Measurements from ENCODE around the gene ATG5.
A peak's percentile ranks its signal among the peaks of the same experiment; 100 is the strongest.

The ATG5 gene

DNA sequence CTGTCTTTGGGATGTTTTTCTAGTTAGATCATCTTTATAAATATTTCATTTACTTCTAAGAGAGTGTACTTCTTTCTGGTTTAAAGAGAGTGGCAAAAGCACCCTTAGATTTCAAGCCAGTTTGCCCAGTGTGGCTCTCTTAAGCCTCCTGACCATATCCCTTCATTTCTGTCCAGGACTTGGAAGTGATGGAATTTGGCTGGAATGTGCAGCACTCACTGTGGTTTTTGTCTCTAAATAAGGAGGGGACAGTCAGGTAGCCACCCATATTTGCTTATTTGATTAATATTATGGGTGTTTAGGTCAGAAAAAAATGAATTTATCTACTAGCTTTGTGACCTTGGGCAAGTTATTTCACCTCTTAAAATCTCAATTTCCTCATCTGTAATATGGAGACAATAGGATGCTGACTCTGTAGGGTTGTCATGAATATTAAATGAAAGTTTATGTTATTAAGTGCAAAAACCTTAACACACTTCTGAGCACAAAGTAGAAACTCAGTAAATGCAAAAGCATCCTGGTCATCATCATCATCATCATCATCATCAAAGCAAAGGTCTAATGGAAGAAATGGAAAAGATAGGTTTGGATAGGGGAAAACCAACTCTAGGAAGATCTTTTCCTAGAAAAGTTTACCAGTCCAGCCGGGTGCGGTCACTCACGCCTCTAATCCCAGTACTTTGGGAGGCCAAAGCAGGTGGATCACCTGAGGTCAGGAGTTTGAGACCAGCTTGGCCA lies 38.0 kb upstream of the ATG5 start:
- no peak overlapping the region for H3K27ac ChIP-seq
- ChIA-PET POLR2A (ENCODE audit: low non-redundant PET) (no interaction called here), CTCF (no interaction called here)
- TF ChIP-seq, protein P1, sequence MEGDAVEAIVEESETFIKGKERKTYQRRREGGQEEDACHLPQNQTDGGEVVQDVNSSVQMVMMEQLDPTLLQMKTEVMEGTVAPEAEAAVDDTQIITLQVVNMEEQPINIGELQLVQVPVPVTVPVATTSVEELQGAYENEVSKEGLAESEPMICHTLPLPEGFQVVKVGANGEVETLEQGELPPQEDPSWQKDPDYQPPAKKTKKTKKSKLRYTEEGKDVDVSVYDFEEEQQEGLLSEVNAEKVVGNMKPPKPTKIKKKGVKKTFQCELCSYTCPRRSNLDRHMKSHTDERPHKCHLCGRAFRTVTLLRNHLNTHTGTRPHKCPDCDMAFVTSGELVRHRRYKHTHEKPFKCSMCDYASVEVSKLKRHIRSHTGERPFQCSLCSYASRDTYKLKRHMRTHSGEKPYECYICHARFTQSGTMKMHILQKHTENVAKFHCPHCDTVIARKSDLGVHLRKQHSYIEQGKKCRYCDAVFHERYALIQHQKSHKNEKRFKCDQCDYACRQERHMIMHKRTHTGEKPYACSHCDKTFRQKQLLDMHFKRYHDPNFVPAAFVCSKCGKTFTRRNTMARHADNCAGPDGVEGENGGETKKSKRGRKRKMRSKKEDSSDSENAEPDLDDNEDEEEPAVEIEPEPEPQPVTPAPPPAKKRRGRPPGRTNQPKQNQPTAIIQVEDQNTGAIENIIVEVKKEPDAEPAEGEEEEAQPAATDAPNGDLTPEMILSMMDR (conservative IDR thresholded peaks at IDR 0.05; ENCODE audit: low read depth), result no peak
- no peak for DNase-seq (ENCODE audit: low spot score)

DNA sequence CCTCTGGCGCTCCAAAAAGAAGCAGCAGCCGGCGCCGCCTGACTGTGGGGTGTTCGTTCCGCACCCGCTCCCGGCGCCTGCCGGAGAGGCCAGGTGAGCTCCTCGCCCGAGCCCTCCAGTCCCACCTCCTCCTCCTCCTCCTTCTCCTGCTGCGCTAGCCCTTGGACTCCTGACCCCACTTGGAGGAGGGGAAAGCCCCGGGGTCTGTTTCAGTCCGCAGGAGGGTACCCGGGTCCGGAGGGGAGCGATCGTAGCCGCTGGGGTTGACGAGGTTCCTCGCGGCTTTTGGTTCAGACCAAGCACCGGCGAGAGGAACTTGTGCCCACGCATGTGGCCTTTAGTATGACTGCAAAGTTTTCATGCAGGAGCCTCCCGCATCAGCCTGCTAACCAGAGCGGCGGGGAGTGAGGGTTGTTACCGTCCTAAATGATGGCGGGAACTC lies 35.5 kb upstream of the ATG5 start:
- peak; percentile 34 for DNase-seq (ENCODE audit: low spot score)
- no peak overlapping the region for H3K27ac ChIP-seq
- ChIA-PET POLR2A (ENCODE audit: low non-redundant PET) (no interaction called here), CTCF (interaction anchor here (0.6 to 2.3 kb wide), 22 partner anchors 10 to 1507 kb away, joined by 3 to 22 read pairs (median 4); no protein-coding TSS in a partner anchor)
- TF ChIP-seq, protein P1 (conservative IDR thresholded peaks at IDR 0.05; ENCODE audit: low read depth), result no peak

DNA sequence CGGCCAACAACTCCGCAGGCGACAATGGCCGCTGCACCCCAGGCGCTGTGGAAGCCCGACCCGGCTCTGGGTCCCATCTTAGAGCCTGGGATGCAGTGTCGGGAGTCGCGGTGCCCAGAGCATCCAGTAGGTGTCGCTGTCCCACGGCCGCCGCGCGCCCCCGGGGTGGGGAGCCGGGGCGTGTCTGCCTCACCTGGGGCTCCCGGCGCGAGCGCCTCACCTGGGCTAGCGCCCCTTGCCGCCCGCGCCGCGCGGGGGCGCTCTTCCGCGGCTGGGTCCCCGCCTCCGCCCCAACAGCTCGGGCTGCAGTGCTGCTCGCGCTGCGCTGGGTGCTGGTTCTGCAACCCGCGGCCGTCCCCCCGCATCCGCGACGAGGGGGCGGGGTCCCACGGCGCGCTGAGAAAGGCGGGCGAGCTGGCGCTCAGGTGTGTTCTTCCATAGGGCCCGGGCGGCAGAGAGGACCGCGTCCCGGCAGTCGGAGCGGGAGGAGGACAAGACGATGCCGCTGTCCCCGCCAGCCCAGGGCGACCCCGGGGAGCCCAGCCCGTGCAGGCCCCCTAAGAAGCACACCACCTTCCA lies 34.9 kb upstream of the ATG5 start, which contains the start of gene CRYBG1:
CRYBG1 (plus strand) TSS at position 308 of the 579 bp plus-strand sequence; CDS start at position 500, 192 bp downstream.
- CTCF ChIA-PET, result interaction anchor here (0.6 to 2.3 kb wide), 24 partner anchors 10 to 1508 kb away, joined by 3 to 22 read pairs (median 4); no protein-coding TSS in a partner anchor

DNA sequence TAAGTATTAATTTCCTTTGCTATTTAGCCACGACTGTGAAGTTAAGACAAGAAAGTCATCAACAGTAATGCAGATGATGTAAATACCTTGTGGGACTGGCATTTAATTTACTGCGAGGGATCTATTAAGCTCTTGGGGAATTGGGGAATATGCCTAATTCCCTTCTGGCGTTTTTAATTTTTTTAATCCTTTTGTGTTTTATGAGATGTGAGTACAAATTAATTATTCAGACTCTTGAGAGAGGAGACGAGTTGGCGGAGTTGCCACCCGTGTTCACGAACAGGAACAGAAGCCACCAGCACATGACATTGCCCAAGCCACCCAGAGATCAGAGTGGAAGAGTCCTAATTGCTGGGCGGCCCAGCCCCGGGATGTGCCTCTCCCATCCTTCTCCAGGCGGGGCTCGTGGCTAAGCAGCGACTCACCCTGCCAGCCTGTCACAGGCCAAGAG lies 34.4 kb upstream of the ATG5 start:
- TF ChIP-seq, protein P1 (conservative IDR thresholded peaks at IDR 0.05; ENCODE audit: low read depth), result no peak
- ChIA-PET CTCF (interaction anchor here (0.6 to 2.3 kb wide), 12 partner anchors 11 to 1477 kb away, joined by 3 to 22 read pairs (median 4); no protein-coding TSS in a partner anchor), POLR2A (ENCODE audit: low non-redundant PET) (no interaction called here)
- H3K27ac ChIP-seq, result no peak overlapping the region
- no peak for DNase-seq (ENCODE audit: low spot score)

More for the DNA sequence above, 34.9 kb upstream of the ATG5 start, which contains the start of gene CRYBG1:
- POLR2A ChIA-PET (ENCODE audit: low non-redundant PET), result no interaction called here
- peak; percentile 91 for DNase-seq (ENCODE audit: low spot score)
- H3K27ac ChIP-seq, result no peak within 1 kb of the TSS
- TF ChIP-seq, protein P1 (conservative IDR thresholded peaks at IDR 0.05; ENCODE audit: low read depth), result peak; percentile 97

GRCh38 chr6:106356378-106356777 lies 30.8 kb upstream of the ATG5 start:
- ChIA-PET POLR2A (ENCODE audit: low non-redundant PET) (no interaction called here), CTCF (interaction anchor here (0.5 to 1.6 kb wide), 4 partner anchors 26 to 641 kb away, joined by 3 to 8 read pairs (median 3); no protein-coding TSS in a partner anchor)
- TF ChIP-seq, protein P1 (conservative IDR thresholded peaks at IDR 0.05; ENCODE audit: low read depth), result no peak
- no peak for DNase-seq (ENCODE audit: low spot score)
- H3K27ac ChIP-seq, result no peak overlapping the region

- DNase-seq (ENCODE audit: low spot score), result no peak
- CTCF ChIA-PET, result interaction anchor here (0.7 to 1.2 kb wide), 6 partner anchors 8 to 650 kb away, joined by 4 to 7 read pairs (median 6); partner anchors contain the start of gene CRYBG1
- H3K27ac ChIP-seq, result no peak overlapping the region
- POLR2A ChIA-PET (ENCODE audit: low non-redundant PET), result no interaction called here
- TF ChIP-seq, protein P1 (conservative IDR thresholded peaks at IDR 0.05; ENCODE audit: low read depth), result no peak
Observed at GRCh38 chr6:106347219-106347618, 21.7 kb upstream of the ATG5 start.

Measured in RWPE1 (cell line).